ENCODE measurements around the gene GPSM1.

Gene GPSM1

DNA sequence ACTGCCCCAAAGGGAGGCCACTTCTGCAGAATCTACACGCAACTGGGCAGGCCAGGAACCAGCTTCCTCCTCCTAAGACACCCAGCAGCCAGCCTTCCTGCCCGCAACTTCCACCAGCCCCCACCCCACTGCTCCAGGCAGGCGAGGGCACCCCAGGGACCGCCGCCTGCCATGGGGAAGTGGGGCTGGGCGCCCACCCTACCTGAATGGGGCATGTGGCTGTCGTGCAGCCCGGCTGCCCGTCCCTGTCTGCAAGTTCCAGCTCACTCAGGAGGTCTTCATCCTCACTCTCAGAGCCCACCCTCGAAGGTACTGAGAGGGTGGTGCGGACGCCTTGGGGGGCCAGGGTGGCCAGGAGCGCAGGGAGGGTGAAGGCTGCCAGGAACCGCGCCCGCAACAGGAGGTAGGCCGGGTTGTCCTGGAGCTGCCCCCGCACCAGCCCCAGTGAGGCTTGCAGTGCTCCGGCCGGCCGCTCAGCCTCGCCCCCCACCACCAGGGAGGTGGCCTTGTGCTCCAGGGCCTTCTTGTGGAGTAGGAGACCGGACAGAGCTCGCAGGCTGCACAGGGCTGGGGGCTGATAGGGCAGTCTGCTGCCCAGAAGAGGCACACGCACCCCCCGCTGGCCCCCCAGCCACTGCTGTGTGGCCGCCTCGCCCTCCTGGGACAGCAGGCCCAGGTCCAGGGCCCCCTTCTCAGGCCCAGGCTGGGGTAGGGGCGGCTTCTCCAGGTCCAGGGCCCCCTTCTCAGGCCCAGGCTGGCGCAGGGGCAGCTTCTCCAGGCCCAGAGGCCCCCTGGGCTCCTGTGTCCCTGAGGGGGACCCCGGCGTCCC is 50.2 kb downstream of the GPSM1 start:
- DNase-seq (ENCODE audit: low read depth in 2 of 2), result no peak

GRCh38 chr9:136378170-136379002 is 51.0 kb downstream of the GPSM1 start:
- no peak for DNase-seq (ENCODE audit: low read depth in 2 of 2)

GRCh38 chr9:136379003-136379287 is 51.6 kb downstream of the GPSM1 start:
- DNase-seq (ENCODE audit: low read depth in 2 of 2), result no peak

- DNase-seq (ENCODE audit: low read depth in 2 of 2), result no peak
These were observed 52.1 kb downstream of the GPSM1 start for GRCh38 chr9:136379401-136379800.

- no peak for DNase-seq (ENCODE audit: low read depth in 2 of 2)
These were observed 52.6 kb downstream of the GPSM1 start for GRCh38 chr9:136379891-136380290.

DNA sequence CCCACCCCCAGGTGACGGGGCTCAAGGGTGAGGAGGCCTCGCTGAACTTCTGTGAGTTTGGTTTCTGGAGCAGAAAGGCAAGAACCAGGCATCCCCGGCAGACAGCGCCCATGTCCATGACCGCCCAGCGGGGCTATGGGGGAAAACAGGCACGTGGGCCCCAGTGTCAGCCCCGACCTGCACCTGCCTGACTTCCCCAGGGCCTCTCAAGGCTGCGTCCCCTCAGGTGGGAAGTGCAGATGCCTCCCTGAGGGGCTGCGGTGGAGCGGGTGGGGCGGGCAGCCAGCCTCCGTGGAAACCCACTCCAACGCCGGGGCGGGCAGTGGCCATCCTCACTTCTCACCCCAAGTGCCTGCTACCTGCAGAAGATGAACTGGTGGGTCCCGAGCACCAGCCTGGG is 53.0 kb downstream of the GPSM1 start:
- no peak for DNase-seq (ENCODE audit: low read depth in 2 of 2)

- DNase-seq (ENCODE audit: low read depth in 2 of 2), result no peak
These were observed 54.0 kb downstream of the GPSM1 start for GRCh38 chr9:136381311-136381710.

- no peak for DNase-seq (ENCODE audit: low read depth in 2 of 2)
These were observed 54.7 kb downstream of the GPSM1 start for GRCh38 chr9:136381966-136382513.

DNA sequence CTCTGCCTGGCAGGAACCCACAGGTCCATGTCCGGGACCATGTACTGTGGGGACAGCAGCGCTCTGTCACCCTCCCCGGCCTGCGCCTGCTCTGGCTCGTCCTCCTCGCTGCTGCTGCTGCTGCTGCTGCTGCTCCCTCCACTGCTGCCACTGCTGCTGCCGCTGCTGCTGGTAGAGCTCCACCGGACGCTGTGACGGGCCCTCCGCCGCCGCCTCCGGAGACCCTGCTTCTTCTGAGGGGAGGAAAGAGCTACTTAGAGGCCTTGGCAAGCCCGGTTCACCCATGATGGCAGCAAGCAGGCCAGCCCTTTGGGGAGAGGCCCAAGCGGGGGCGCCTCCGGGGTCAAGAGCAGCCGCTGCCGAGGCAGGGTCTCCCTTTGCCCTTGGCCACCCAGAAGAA is 56.1 kb downstream of the GPSM1 start:
- DNase-seq (ENCODE audit: low read depth in 2 of 2), result no peak

DNA sequence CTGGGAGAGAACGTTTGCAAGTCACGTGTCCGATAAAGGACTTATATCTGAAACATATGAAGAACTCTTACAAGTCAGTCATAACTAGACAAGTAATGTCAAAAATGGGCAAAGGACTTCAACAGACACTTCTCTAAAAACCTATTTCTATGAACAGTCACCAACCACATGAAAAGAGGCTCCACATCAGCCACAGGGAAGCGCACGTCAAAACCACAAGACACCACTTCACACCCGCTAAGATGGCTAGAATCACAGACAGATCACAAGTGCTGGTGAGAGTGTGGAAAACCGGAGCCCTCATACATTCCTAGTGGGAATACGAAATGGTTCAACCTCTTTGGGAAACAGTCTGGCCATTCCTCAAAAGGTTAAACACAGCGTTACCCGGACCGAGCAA is 57.7 kb downstream of the GPSM1 start:
- DNase-seq (ENCODE audit: low read depth in 2 of 2), result no peak

- no peak for DNase-seq (ENCODE audit: low read depth in 2 of 2)
These were observed 58.7 kb downstream of the GPSM1 start for GRCh38 chr9:136386018-136386417.

DNA sequence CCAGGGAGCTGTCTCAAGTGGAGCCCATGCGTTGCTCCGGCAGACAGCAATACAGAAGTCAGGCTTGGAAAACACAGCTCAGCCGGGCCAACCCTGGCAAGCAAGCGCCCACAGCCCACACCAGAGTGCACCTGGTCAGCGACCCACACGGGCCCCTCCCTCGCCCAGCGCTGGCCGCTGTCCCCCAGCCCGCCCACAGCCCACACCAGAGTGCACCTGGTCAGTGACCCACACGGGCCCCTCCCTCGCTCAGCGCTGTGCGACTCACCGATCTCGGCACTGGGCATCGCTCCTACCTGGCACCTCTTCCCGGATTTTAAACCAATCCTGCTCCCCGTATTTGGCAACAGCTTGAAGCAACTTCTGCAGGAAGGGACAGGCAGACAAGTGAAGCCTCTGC is 59.9 kb downstream of the GPSM1 start:
- no peak for DNase-seq (ENCODE audit: low read depth in 2 of 2)

DNA sequence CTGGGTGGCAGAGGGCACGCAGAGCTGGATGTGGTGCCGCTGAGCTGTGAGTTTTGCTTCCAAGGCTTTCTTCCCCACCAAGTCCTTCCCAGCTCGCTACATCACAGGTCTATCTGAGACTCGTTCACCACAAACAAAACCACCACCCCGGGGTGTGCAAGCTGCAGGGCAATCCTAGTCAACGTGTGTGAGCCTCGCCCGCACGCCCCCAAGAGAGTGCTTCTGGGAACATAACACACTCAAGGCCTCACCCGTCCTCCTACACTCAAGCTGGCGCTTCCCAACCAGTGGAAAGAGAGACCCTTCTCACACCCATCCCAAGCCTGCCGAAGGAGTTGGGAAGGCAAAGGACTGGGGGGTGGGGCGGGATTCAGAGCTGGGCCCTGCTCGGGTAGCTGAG is 62.1 kb downstream of the GPSM1 start:
- no peak for DNase-seq (ENCODE audit: low read depth in 2 of 2)

DNA sequence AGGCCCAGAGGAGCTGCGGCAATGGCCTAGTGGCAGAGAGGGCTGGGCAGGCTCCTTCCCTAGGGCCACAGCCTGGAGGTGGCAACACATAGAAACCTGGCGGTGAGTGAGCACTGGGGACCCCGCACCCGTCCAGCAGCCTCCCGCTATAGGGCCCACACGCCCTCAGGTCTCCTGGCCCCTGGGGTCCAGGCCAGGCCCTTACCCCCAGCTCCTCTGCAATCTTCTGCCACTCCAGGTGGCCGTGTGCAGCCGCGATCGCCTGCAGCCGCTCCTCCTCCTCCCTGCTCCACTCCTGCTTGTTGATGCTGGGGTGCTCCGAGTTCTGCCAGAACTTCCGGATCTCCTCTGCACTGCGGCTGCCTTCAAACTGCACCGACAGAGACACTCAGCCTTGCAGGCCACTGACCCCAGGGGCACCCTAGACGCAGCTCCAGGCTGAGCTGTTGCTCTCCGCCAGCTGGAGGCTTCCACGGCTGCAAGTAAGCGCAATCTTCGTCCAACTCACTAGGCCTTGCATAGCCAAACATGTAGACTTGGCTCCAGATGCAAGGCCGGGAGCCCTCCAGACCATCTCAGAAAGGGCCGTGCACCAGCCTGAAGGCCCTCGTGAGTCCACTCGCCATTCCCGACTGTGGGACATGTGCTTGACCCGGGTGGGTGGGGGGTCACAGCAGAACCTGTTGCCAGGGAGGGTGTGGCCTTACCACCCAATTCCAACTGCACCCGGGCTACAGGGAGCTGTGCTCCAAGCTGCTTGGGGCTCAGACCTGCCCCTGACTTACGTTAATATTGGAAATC is 64.6 kb downstream of the GPSM1 start:
- no peak for DNase-seq (ENCODE audit: low read depth in 2 of 2)

GRCh38 chr9:136392538-136393449 is 65.5 kb downstream of the GPSM1 start:
- no peak for DNase-seq (ENCODE audit: low read depth in 2 of 2)

- DNase-seq (ENCODE audit: low read depth in 2 of 2), result no peak
These were observed 66.2 kb downstream of the GPSM1 start for GRCh38 chr9:136393531-136393930.

DNA sequence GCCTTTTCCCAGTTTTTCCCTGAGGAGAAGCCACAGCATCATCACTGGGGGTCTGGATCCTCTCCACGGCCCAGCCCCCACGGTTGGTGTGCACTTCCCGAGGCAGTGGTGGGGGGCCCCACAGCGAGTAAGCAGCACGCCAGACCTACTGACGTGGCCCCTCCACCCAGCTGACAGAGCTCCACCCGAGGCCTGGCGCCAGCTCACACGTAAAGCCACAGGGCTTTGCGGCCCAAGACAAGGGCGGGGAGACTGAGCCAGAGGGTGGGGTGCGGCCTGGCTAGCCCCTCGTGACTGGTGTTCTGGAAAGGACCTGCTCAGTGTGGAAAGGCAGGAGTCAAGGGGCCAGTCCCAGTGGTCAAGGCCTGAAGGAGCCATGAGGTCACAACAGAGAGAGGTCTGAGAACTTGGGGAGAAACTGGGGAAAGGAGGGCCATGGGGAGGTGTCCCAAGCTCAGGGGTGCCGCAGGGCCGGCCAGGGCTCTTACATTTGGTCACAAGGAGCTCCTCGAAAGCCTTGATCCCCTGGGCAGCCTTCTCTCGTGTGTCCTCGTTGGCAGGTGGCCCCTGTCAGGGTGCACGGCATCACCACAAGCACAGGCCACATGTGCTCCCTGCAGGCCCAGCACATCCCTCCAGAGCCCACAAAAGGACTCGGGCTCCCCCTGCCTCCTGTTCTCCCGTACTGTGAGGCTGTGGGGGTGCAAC is 67.1 kb downstream of the GPSM1 start:
- DNase-seq (ENCODE audit: low read depth in 2 of 2), result no peak

DNA sequence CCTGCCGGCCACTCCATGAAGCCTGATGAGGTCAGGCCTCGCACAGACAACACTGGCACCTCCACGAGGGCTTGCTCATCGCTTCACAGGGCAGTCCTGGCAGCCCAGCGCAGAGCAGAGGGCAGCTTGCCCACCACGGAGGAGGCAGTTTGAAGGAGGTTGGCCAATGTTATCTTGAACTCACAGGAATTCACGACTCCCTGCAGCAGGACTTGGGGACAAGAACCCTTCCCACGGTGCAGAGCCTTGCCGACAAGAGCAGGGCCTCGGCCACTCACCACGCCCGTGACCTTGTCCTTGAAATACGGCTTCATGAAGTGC is 67.6 kb downstream of the GPSM1 start:
- DNase-seq (ENCODE audit: low read depth in 2 of 2), result no peak

- no peak for DNase-seq (ENCODE audit: low read depth in 2 of 2)
These were observed 68.2 kb downstream of the GPSM1 start for GRCh38 chr9:136395345-136396218.

GRCh38 chr9:136396219-136396515 is 68.8 kb downstream of the GPSM1 start:
- DNase-seq (ENCODE audit: low read depth in 2 of 2), result no peak

All from stimulated activated CD8-positive, alpha-beta memory T cell treated with anti-CD3 and anti-CD28 coated beads, Interleukin-2, amount 100 ng/mL, for 48 hours (primary cell).